Hematopoietic multipotent progenitor cell treated with erythropoietin and hydrocortisone succinate and interleukin-3 and kit ligand, for 15 days (in vitro differentiated cells): ENCODE measurements around the gene GSTA4.
A peak's percentile ranks its signal among the peaks of the same experiment; 100 is the strongest.
"Not testable (repeated sequence)": the region's sequence is repeated elsewhere in the genome, so short reads cannot be mapped to it uniquely, and the experiment has no call there.

Experiments
- DNase-seq: peaks from one replicate; pipeline ENCODE4 v3.0.0-alpha.2; 2015; ENCODE audit warnings: low spot score

Gene GSTA4

DNA sequence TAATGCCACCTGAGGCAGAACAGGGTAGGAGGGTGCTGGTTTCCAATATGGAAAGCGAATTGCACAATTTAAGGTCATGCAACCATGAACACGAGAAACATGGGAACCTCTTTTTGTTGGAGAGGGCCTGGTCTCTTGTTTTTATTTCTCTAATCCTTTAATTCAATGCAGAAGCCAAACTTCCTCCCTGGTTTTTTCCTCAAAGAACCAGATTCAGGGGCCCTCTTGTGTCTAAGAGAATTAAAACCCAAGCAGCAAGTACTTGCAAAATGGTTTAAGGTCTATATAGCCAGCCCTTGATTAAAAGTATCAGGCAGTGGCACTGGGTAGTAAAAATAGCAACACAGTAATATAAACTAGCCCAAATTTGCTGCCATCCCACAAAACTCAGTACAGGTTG lies 19.5 kb downstream of the GSTA4 start:
- no peak for DNase-seq

DNA sequence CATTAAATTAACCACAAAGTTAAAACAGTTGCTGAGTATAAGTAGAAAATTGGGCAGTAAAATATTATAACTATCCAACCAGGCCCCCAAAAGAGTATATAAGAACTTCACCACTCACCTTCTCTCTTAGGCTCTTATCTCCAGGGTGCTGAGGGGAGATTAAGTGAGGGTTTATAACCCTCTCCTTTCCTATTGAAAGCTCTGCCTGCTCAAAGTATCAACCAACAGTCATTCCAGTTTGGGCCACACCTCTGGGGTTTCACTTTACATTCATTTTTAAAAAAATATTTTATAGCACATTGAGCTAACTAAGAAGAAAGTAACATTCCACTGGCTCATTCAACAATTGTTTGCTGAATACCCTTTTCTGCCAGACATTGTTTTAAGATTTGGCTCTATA lies 22.1 kb downstream of the GSTA4 start:
- DNase-seq = no peak

DNA sequence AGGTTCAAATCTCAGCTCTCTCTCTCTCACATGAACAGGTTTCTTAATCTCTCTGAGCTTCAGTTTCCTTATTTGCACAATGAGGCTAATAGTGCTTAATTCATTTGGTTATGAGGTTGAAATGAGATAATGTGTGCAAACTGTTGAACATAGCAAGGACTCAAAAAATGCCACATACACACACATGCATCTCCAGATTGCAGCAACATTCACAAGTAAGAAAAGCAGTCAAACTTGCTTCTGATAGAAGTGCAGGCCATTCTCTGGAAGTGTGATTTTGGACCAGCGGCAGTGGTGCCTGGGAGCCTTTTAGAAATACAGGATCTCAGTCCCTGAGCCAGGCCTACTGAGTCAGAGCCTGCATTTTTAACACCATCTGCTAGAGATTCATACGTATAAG lies 25.7 kb downstream of the GSTA4 start:
- no peak for DNase-seq

DNA sequence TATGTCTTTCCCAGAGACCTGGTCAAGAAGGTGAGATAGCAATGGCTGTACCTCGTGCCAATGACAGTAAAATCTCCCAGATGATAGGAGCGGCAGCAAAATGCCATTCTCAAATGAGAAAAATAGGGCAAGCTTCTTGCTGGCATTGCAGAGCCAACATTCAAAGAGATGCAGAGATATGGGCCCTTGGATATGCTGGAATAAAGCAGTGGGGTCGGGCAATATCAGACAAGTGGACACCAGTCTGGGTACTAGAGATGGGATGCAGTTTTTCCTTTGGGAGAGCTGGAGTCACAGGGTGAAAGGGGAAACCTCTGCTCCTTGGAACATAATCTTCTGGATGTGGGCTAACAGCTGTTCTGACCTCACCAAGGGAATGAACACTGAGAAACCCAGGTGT lies 29.0 kb downstream of the GSTA4 start:
- no peak for DNase-seq

DNA sequence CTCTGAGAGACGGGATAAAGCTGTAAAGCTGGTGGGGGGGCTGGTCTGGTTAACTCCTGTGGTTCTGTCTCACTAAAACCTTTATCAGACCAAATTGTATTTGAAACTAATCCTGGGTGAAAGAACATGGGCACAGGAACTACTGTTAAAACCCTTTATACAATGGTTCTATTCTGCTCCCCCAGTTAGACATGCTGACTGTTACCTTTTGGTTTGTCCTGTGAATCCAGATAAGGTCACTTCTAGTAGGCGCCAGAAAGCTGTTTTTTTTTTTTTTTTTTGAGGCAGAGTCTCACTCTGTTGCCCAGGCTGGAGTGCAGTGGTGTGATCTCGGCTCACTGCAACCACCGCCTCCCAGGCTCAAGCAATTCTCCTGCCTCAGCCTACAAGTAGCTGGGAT lies 29.7 kb downstream of the GSTA4 start:
- no peak for DNase-seq

DNA sequence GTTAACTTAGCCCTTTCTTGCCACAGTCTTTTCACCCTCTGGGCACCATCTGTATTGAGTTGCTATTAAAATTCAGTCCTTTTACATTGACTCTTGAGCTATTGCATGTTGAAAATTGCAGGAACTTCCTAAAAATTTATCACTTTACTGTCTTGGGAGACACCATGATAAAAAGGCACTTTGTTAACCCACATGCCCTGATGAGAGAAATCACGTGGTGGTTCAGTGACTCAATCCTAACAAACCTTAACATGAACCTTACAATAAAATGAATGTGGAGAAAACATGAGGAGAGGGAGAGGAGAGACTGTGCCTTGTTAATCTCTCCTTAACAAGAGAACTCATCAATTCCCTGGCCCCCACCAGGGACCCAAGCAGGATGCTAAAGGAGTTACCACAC lies 30.8 kb downstream of the GSTA4 start:
- DNase-seq = no peak

DNA sequence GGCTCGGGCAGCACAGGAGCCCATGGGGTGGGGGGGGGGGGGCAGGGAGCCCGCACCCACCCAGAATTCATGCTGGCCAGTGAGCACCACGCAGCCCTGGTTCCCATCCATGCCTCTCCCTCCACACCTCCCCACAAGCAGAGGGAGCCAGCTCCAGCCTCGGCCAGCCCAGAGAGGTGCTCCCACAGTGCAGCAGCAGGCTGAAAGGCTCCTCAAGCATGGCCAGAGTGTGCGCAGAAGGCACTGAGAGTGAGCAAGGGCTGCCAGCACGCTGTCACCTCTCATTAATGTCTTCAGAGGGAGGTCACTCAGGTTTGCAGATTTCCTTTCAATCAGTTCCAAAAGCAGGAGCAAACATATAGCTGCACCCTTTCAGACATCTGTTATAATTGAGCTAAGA lies 32.4 kb downstream of the GSTA4 start:
- DNase-seq = no peak

DNA sequence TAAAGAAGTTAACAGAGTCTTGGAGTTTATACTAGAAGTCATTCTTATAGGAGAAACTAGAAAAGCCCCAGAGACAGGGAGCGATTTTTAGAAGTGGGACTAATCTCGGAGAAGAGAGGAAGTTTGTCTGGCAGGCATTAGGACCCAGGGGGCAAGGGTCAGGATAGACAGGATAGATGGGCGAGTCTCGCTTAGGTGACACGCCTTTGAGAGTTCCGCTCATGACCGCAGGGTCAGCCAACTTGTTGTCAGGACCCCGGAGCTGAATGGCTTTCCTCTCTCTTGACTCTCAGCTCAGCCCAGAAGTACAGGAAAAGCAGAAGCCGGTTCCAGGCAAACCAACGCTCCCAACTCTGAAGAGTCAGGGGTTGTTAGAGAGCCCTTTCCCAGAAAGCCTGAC lies 34.1 kb downstream of the GSTA4 start:
- DNase-seq = not testable (repeated sequence)

DNA sequence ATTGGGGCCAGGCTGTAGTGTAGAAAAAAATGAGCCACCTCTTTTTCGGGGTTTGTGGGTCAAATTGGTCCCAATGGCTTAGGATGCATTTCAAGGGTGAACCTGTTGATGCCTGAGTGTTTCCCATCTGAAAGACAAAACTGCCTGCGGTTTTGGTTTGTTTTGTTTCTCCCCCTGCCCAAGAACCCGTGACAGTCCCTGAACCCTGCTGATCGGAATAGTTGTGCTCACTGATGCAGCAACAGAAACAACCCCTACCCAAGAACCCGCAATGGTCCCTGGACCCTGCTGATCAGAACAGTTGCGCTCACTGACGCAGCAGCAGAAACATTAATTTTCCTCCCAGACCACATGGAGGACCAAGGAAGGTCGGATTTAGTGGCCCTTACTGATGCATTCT lies 34.9 kb downstream of the GSTA4 start:
- DNase-seq = not testable (repeated sequence)

DNA sequence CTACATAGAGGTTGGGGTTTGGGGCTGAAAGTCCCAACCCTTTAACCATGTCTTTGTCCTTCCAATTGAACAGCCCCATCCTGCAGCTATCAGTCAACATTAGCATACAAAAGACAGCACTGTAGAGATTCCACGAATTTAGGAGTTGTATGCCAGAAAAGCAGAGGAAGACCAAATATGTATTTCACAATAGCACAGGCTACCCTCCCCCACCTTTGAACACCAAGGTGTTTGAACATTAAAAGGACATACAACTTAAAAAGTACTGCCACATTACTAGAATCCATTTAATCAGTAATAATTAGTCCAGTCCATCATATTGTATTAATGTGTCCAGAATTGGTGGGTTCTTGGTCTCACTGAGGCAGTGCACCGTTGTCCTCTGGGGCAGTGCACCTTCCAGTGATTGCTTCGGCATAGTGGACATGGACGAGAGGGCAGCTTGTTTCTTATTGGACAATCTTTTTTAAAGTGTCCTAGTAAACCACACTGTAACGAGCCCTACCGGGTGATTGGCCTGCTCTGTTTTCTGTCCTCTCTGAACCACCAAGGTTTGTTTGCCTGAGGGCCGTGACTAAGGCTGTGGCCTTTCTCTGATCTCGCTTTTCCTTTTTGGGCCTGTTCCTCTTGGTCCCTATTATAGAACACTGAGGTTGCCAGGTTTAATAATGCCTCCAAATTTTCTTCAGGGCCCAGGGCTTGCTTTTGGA lies 36.4 kb downstream of the GSTA4 start:
- no peak for DNase-seq

DNA sequence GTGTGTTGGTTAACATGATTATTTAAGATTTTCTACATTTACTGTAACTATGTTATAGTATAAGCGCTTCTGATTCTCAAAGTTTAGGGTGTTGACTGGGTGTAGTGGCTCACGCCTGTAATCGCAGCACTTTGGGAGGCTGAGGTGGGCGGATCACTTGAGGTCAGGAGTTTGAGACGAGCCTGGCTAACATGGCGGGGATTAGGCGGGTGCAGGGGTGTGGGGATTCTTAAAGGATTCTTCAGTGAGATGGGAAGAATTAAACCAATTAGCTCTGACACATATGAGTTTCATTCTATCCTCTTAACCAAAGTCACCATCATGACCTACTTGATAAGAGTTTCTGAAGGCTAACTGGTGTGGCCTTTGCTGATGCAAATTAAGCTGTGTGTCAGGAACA lies 39.2 kb downstream of the GSTA4 start:
- no peak for DNase-seq

DNA sequence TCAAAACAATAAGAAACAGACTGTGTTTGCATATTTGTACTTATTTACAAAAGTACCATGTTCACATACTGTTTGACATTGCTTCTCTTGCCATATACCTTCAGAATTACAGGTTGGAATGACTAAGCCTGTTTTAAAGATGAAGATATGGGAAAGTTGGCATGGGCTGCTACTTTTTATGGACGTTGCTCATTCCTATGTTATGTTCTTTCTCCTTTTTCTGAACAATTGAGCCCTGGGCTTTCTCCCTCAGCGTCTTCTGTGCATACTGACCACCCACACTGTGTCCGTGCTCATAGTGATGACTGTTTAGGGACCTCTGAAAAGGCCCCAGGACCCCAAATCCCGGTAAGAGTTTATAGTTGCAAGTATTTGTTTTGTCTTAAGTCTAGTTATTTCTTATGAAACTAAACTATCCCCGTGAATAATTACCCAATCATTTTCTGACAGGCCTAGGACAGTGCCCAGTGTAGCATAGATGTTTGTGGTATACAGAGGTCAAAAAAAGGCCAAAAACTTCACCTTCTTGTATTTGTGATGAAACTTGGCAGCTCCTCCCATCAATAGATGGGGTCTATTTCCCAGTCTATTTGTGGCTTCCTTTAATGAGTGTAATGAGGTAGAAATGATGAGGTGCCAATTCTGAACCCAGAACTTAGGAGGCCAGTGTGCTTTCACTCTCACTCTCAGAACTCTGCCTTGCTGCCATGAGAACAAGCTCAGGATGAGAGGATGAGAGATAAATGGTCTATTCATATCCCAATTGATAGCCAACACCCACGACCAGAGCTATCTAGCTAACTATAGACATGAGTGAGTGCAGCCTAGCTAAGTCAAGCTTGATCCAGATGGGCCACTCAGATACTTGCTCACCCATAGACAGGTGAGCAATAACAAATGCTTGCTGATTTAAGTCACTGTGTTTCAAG lies 40.9 kb downstream of the GSTA4 start:
- no peak for DNase-seq

DNA sequence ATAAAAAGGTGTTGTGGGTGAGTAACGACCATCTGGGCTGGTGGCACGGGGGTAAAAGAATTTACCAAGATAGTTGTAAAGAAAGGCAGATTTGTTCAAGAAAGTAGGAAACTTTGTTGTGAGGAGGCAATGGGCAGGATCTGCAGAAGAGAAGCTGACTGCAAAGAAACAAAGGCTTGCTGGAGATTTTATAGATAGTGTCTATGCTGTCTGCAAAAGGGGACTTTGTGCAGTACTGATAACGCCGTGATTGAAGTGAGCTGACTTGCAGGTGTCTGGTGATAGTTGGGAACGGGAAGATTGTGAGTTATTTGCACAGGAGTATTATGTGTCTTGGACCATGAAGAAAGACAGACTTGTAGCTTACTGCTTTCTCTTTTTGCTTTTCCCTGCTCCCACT lies 48.8 kb downstream of the GSTA4 start:
- DNase-seq = no peak

DNA sequence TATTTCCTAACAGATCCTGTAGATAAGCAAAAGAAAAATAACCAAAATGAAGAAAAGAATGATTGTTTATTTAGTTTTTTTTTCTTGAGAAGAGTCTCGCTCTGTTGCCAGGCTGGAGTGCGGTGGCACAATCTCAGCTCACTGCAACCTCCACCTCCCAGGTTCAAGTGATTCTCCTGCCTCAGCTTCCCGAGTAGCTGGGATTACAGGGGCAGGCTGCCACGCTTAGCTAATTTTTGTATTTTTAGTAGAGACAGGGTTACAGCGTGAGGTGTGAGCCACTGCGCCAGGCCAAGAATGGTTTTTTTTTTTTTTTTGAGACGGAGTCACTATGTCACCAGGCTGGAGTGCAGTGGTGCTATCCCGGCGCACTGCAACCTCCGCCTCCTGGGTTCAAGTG lies 52.3 kb downstream of the GSTA4 start:
- not testable (repeated sequence) for DNase-seq

DNA sequence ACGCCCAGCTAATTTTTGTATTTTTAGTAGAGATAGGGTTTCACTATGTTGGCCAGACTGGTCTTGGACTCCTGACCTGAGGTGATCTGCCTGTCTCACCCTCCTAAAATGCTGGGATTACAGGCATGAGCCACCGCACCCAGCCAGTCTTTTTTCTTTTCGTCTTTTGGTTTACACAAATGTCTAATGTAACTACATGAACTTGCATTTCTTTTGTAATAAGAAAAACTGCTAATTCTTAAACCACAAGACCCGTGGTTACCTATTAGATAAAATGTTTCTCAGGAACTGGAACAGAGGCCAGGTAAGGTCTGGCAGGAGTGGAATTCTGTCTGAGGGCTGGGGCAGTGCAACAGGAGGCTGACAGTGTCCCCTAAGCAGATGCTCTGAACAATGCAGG lies 52.9 kb downstream of the GSTA4 start:
- no peak for DNase-seq

DNA sequence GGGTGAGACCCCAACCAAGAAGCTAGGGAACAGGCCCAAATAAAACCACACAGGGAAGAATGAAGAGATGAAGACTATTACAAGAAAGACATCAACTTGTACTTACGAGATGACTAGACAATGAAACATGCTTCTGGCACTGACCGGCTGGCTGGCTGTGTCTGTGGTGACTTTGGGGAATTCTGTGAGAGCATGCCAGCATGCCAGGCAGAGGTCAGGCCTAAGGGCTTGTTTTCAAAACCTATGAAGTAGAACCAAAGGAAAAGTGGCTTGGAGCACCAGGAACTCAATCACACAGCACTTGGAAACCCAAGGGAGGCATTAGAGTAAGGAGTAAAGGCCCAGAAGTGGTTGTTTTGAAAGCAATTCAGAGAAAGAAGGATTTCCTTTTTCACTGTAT lies 57.2 kb downstream of the GSTA4 start:
- no peak for DNase-seq

DNA sequence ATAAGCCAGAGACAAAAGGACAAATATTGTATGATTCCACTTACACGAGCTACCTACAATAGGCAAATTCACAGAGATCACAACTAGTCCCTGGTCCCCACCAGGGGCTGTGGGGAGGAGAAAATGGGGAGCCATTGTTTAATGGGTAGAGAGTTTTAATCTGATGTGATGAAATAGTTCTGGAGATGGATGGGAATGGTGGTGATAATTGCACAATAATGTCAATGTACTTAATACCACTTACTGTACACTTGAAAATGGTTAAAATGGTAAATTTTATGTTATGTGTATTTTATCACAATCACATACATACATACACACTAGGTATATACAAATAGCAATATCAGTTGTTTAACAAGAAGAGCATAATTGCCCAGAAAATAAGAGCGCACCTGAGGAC lies 61.3 kb downstream of the GSTA4 start:
- DNase-seq = no peak

DNA sequence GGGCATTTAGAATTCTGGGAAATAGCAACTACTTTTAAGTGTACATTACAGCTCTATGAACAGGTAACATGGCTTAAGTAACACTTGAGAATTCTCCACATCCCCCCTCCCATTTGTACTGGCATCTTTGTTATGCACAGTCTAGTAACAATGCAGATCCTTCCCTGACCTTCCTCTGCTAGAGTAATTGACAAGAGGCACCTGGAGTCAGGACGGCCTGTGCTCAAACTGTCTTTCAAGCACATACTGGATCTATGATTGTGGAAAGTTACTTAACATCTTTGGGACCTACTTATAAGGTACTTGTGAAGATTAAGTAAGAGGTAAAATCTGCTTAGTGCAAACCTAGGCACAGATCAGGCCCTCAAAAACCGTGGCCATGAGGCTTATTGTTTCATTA lies 63.7 kb downstream of the GSTA4 start:
- no peak for DNase-seq

DNA sequence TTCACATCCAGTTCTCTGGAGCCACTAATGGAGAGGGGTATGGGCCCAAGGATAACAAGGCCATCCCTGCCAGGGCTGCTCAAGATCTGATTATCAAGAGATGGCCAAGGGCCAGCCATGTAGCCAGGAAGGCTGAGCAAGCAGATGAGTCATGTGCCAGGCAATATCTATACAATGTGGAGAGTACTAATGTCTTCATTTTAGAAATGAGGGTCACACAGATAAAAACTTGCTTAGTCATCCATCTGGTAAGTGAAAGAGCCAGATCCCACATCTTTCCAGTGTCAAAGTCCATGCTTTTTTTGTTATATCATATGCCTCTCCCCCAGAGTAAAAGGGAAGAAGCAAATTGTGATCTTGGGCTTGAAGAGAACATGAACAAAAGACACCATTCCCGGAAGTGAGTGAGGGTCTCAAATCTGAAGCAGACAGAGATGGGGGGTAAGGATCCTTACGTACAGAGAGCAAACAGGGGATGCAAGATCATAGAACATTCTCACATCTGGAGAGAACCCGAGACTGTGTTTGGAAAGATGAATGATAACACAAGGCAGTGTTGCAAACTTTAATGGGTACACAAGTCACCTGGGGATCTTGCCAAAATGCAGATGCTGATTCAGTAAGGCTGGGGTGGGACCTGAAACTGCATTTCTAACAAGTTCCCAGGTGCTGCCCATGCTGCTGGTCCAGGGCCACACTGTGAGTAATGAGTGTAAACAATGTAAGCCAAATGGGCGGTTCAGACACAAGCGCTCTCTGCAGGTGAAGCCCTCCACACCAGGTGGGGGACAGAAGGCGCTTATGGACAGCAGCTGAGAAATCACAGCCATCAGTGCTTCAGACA lies 65.5 kb downstream of the GSTA4 start:
- peak; percentile 45 for DNase-seq
